Measurements from ENCODE around the gene PRICKLE1. TPM values are rescaled to one million over a fixed set of nuclear protein-coding genes. Genes with fewer than 3 reads are reported as not detected.

Gene PRICKLE1
- total and polyA plus RNA-seq, 2 of the 13 experiments (the other 11 are each of a cell fraction or from before 2014, with no cell fraction given) = not detected

- TF ChIP-seq ZNF142 (CRISPR knock-in tag; IDR thresholded peaks at IDR 0.05) (no peak), ERF (CRISPR knock-in tag; IDR thresholded peaks at IDR 0.05) (no peak), KLF9 (CRISPR knock-in tag; IDR thresholded peaks at IDR 0.05; ENCODE audit: low read depth) (no peak), FOXO1 (CRISPR knock-in tag; IDR thresholded peaks at IDR 0.05) (no peak), ZNF263 (CRISPR knock-in tag; IDR thresholded peaks at IDR 0.05) (no peak), TAF15 (IDR thresholded peaks at IDR 0.05; ENCODE audit: low read depth, low read length, poor library complexity, severe bottlenecking) (no peak), DRAP1 (CRISPR knock-in tag; IDR thresholded peaks at IDR 0.05) (no peak), DMAP1 (CRISPR knock-in tag; IDR thresholded peaks at IDR 0.05) (no peak), SPEN (CRISPR knock-in tag; IDR thresholded peaks at IDR 0.05; ENCODE audit: low read depth) (no peak), KDM6A (CRISPR knock-in tag; IDR thresholded peaks at IDR 0.05; ENCODE audit: low read depth) (no peak), FOXO4 (CRISPR knock-in tag; conservative IDR thresholded peaks at IDR 0.05) (no peak), ZNF333 (CRISPR knock-in tag; IDR thresholded peaks at IDR 0.05; ENCODE audit: borderline replicate concordance) (no peak)
Measured at GRCh38 chr12:42496886-42497285, 92.7 kb downstream of the PRICKLE1 start (continued).
